T follicular helper cell (primary cell): ENCODE data around the gene SFTA2.
"Not testable (repeated sequence)": the region's sequence is repeated elsewhere in the genome, so short reads cannot be mapped to it uniquely, and the experiment has no call there.

ENCODE experiments used
- DNase-seq: peaks from one replicate; pipeline ENCODE4 v3.0.0-alpha.2; 2020; ENCODE audit warnings: low read depth

SFTA2 gene

GRCh38 chr6:30942338-30943060 is 10.5 kb upstream of the SFTA2 start:
- DNase-seq: no peak

GRCh38 chr6:30940361-30940986 is 8.5 kb upstream of the SFTA2 start, which contains the start of gene MUCL3:
TSS of gene MUCL3 (plus strand) at chr6:30940973. CDS start at chr6:30941000, 27 bp downstream.
- no peak for DNase-seq

GRCh38 chr6:30939473-30939872 is 7.5 kb upstream of the SFTA2 start:
- DNase-seq: no peak

GRCh38 chr6:30938730-30939129 is 6.8 kb upstream of the SFTA2 start:
- no peak for DNase-seq

GRCh38 chr6:30937265-30937664 is 5.3 kb upstream of the SFTA2 start:
- DNase-seq: no peak

GRCh38 chr6:30935018-30935417 is 3.0 kb upstream of the SFTA2 start:
- no peak for DNase-seq

- DNase-seq: no peak
Measured at GRCh38 chr6:30932665-30933365, 845 bp upstream of the SFTA2 start.

- DNase-seq: no peak
Measured at GRCh38 chr6:30931272-30931671, 698 bp downstream of the SFTA2 start.

- DNase-seq: no peak
Measured at GRCh38 chr6:30930506-30930905, 1.5 kb downstream of the SFTA2 start.

- no peak for DNase-seq
Measured at GRCh38 chr6:30928677-30929076, 3.3 kb downstream of the SFTA2 start.

GRCh38 chr6:30927080-30927479 is 4.9 kb downstream of the SFTA2 start:
- not testable (repeated sequence) for DNase-seq

- no peak for DNase-seq
Measured at GRCh38 chr6:30926644-30927043, 5.3 kb downstream of the SFTA2 start.

GRCh38 chr6:30924040-30924627 is 7.8 kb downstream of the SFTA2 start:
- DNase-seq: not testable (repeated sequence)

GRCh38 chr6:30922447-30922852 is 9.5 kb downstream of the SFTA2 start:
- no peak for DNase-seq

- no peak for DNase-seq
Measured at GRCh38 chr6:30918670-30919069, 13.3 kb downstream of the SFTA2 start.

- no peak for DNase-seq
Measured at GRCh38 chr6:30917487-30917886, 14.5 kb downstream of the SFTA2 start.

- DNase-seq: no peak
Measured at GRCh38 chr6:30917041-30917440, 14.9 kb downstream of the SFTA2 start.

GRCh38 chr6:30915591-30915946 is 16.4 kb downstream of the SFTA2 start:
- DNase-seq: no peak

GRCh38 chr6:30914854-30915590 is 16.9 kb downstream of the SFTA2 start:
- DNase-seq: no peak

- DNase-seq: peak; percentile 78
Measured at GRCh38 chr6:30914076-30914853, 17.7 kb downstream of the SFTA2 start, which contains the start of gene VARS2. TSS of gene VARS2 (plus strand) at chr6:30914238. CDS start at chr6:30914837, 599 bp downstream.

GRCh38 chr6:30913721-30914075 is 18.3 kb downstream of the SFTA2 start:
- no peak for DNase-seq
